HG02885 (cell line): ENCODE measurements around the gene REC114.
"Not testable (repeated sequence)": the region's sequence is repeated elsewhere in the genome, so short reads cannot be mapped to it uniquely, and the experiment has no call there.

ENCODE experiments used
- ATAC-seq: cut with Tn5 transposase; IDR thresholded peaks from one replicate; pipeline ENCODE4 v1.9.1; 2021; ENCODE audit warnings: mild to moderate bottlenecking; ENCODE audit not compliant: unreplicated experiment, poor library complexity

REC114 gene

GRCh38 chr15:73572296-73572695 lies 129.3 kb downstream of the REC114 start:
- ATAC-seq: no peak

GRCh38 chr15:73573037-73573436 lies 130.1 kb downstream of the REC114 start:
- ATAC-seq: no peak

- ATAC-seq: no peak
Measured at GRCh38 chr15:73573572-73573971, 130.6 kb downstream of the REC114 start.

- ATAC-seq: no peak
Measured at GRCh38 chr15:73575636-73576247, 132.8 kb downstream of the REC114 start.

GRCh38 chr15:73577593-73577992 lies 134.6 kb downstream of the REC114 start:
- ATAC-seq: not testable (repeated sequence)

- ATAC-seq: no peak
Measured at GRCh38 chr15:73578026-73578425, 135.1 kb downstream of the REC114 start.

GRCh38 chr15:73582851-73583379 lies 140.0 kb downstream of the REC114 start:
- ATAC-seq: no peak

- no peak for ATAC-seq
Measured at GRCh38 chr15:73583544-73583943, 140.6 kb downstream of the REC114 start.

- no peak for ATAC-seq
Measured at GRCh38 chr15:73584699-73585420, 141.9 kb downstream of the REC114 start.

- ATAC-seq: no peak
Measured at GRCh38 chr15:73585871-73586654, 143.1 kb downstream of the REC114 start.

- no peak for ATAC-seq
Measured at GRCh38 chr15:73589766-73590165, 146.8 kb downstream of the REC114 start.

GRCh38 chr15:73590263-73590662 lies 147.3 kb downstream of the REC114 start:
- no peak for ATAC-seq

- no peak for ATAC-seq
Measured at GRCh38 chr15:73593304-73594074, 150.5 kb downstream of the REC114 start.

- no peak for ATAC-seq
Measured at GRCh38 chr15:73594109-73594508, 151.1 kb downstream of the REC114 start.

GRCh38 chr15:73596174-73596573 lies 153.2 kb downstream of the REC114 start:
- ATAC-seq: no peak

GRCh38 chr15:73597036-73597638 lies 154.2 kb downstream of the REC114 start:
- no peak for ATAC-seq

GRCh38 chr15:73598530-73599160 lies 155.7 kb downstream of the REC114 start:
- no peak for ATAC-seq

- no peak for ATAC-seq
Measured at GRCh38 chr15:73599934-73600333, 157.0 kb downstream of the REC114 start.
